HepG2 (cell line): Measurements from ENCODE around the gene SOX9. TPM values are rescaled to one million over a fixed set of nuclear protein-coding genes. Genes with fewer than 3 reads are reported as not detected.

Experiments
- AGO1 ChIP-seq: fragments of 200-400 bp; formaldehyde crosslinking; IDR thresholded peaks from 2 replicates; pipeline ENCODE4 v1.6.1; 2017; ENCODE audit warnings: mild to moderate bottlenecking, low read depth, low read length, moderate library complexity; ENCODE audit not compliant: poor library complexity, severe bottlenecking
- ASH2L ChIP-seq: fragments of 300-600, 200-600 bp; sonication (generic); IDR thresholded peaks from 2 replicates; pipeline ENCODE4 v1.7.0; 2017; ENCODE audit warnings: low read depth, mild to moderate bottlenecking, moderate library complexity, mixed read lengths, low read length; ENCODE audit not compliant: insufficient read length
- CBX1 ChIP-seq: IDR thresholded peaks from one replicate; pipeline ENCODE4 v1.6.1; 2016; ENCODE audit warnings: antibody characterized with exemption, low read depth
- CSRNP1 ChIP-seq: sonication (generic); formaldehyde crosslinking; IDR thresholded peaks from 2 replicates; pipeline ENCODE4 v1.8.1; 2023; ENCODE audit warnings: mild to moderate bottlenecking, missing genetic modification reagents
- DPF2 ChIP-seq: sonication (generic); formaldehyde crosslinking; IDR thresholded peaks from 2 replicates; pipeline ENCODE4 v1.4.0; 2020; ENCODE audit warnings: mild to moderate bottlenecking, low read depth, missing genetic modification reagents, borderline replicate concordance
- FOSL2 ChIP-seq: sonication (generic); formaldehyde crosslinking; IDR thresholded peaks from 2 replicates; pipeline ENCODE4 v1.4.0; 2020; ENCODE audit warnings: missing genetic modification reagents
- GPBP1L1 ChIP-seq: sonication (generic); formaldehyde crosslinking; IDR thresholded peaks from 2 replicates; pipeline ENCODE4 v1.5.0; 2020; ENCODE audit warnings: mild to moderate bottlenecking, missing genetic modification reagents
- MED8 ChIP-seq: sonication (generic); formaldehyde crosslinking; IDR thresholded peaks from 2 replicates; pipeline ENCODE4 v1.8.1; 2023; ENCODE audit warnings: mild to moderate bottlenecking, missing genetic modification reagents; ENCODE audit not compliant: insufficient replicate concordance
- MTA3 ChIP-seq: sonication (generic); formaldehyde crosslinking; IDR thresholded peaks from 2 replicates; pipeline ENCODE4 v1.4.0; 2020; ENCODE audit warnings: missing genetic modification reagents
- NCOA1 ChIP-seq: sonication (generic); formaldehyde crosslinking; IDR thresholded peaks from 2 replicates; pipeline ENCODE4 v1.9.0; 2021; ENCODE audit warnings: missing genetic modification reagents
- NFATC3 ChIP-seq: sonication (generic); formaldehyde crosslinking; IDR thresholded peaks from 2 replicates; pipeline ENCODE4 v1.5.1; 2020; ENCODE audit warnings: mild to moderate bottlenecking, missing genetic modification reagents
- NR2C2 ChIP-seq: sonication (generic); formaldehyde crosslinking; IDR thresholded peaks from 2 replicates; pipeline ENCODE4 v1.4.0; 2020; ENCODE audit warnings: missing genetic modification reagents, mild to moderate bottlenecking, moderate library complexity, borderline replicate concordance
- REST ChIP-seq, 2 experiments: IDR thresholded peaks; 2 replicates each; pipeline ENCODE4 v1.6.1; 2011 to 2012; ENCODE audit warnings: low read length in 2 of 2, borderline replicate concordance in 1 of 2, low read depth in 1 of 2, mild to moderate bottlenecking in 1 of 2, moderate library complexity in 1 of 2
- SIX1 ChIP-seq: sonication (generic); formaldehyde crosslinking; IDR thresholded peaks from 2 replicates; pipeline ENCODE4 v1.4.0; 2020; ENCODE audit warnings: missing genetic modification reagents, borderline replicate concordance
- ZBTB39 ChIP-seq: sonication (generic); formaldehyde crosslinking; IDR thresholded peaks from 2 replicates; pipeline ENCODE4 v1.5.0; 2020; ENCODE audit warnings: missing genetic modification reagents
- ZNF3 ChIP-seq: IDR thresholded peaks from 2 replicates; pipeline ENCODE4 v1.7.0; 2017; ENCODE audit warnings: inconsistent platforms
- ZNF383 ChIP-seq: sonication (generic); formaldehyde crosslinking; IDR thresholded peaks from 2 replicates; pipeline ENCODE4 v1.4.0; 2020; ENCODE audit warnings: missing genetic modification reagents, mild to moderate bottlenecking, borderline replicate concordance
- ZNF670 ChIP-seq: sonication (generic); formaldehyde crosslinking; IDR thresholded peaks from 2 replicates; pipeline ENCODE4 v1.8.0; 2022; ENCODE audit warnings: mild to moderate bottlenecking, missing genetic modification reagents, borderline replicate concordance
- ZNF747 ChIP-seq: sonication (generic); formaldehyde crosslinking; IDR thresholded peaks from 2 replicates; pipeline ENCODE4 v1.8.1; 2023; ENCODE audit warnings: missing genetic modification reagents, mild to moderate bottlenecking, borderline replicate concordance
- polyA plus RNA-seq, 8 experiments: library from polyadenylated mRNA; depleted of rRNA in 3 of 8; stranded (reverse) in 7 of 8; unstranded in 1 of 8; fragments of >200 nt; fragmentation: Illumina TruSeq in 4 of 8; extraction: Trizol in 4 of 8; gene quantifications; 2 replicates each; pipeline versions ENCODE4 v1.2.1 to v1.2.3, GENCODE V29; 2011 to 2016; ENCODE audit warnings: low read depth in 4 of 8, missing spikeins in 1 of 8, mixed read lengths in 1 of 8; ENCODE audit not compliant: insufficient read depth in 1 of 8
- total RNA-seq, 5 experiments: library from RNA; depleted of rRNA; stranded (reverse); fragments of >200 nt; fragmentation: Illumina TruSeq; extraction: Trizol; gene quantifications; 2 replicates each; pipeline ENCODE4 v1.2.3, GENCODE V29; 2016; ENCODE audit warnings: low read depth in 1 of 5

SOX9 gene
- total and polyA plus RNA-seq, 2 of the 13 experiments (the other 11 are each of a cell fraction or from before 2014, with no cell fraction given) = 16.1 to 27.6 TPM

- TF ChIP-seq ZNF747 (CRISPR knock-in tag) (peak; percentile 17; the same call in 1 of the 2 replicates), GPBP1L1 (CRISPR knock-in tag) (no peak), REST (IDR thresholded peaks at IDR 0.05; ENCODE audit: borderline replicate concordance in 1 of 2, low read depth in 1 of 2, low read length in 2 of 2) (peak in 1 of 2 experiments; percentile 2; a peak in 1 of 4 replicates), ZNF383 (no peak), ASH2L (no peak), NR2C2 (CRISPR knock-in tag) (no peak), ZBTB39 (CRISPR knock-in tag) (0 out of 2 replicates have a peak, but pooled peaks have one; percentile 20), SIX1 (CRISPR knock-in tag) (no peak), NFATC3 (CRISPR knock-in tag) (peak; percentile 43; the same call in 1 of the 2 replicates), ZNF670 (CRISPR knock-in tag) (no peak), CSRNP1 (no peak), FOSL2 (no peak), NCOA1 (CRISPR knock-in tag) (no peak), CBX1 (no peak), DPF2 (CRISPR knock-in tag) (no peak), MTA3 (no peak), AGO1 (no peak), ZNF3 (CRISPR knock-in tag) (no peak), MED8 (no peak)
Measured at GRCh38 chr17:72122010-72122764, 1.4 kb downstream of the SOX9 start (continued).
